Measurements from ENCODE around the gene HADH.
A peak's percentile ranks its signal among the peaks of the same experiment; 100 is the strongest.

HADH gene

DNA sequence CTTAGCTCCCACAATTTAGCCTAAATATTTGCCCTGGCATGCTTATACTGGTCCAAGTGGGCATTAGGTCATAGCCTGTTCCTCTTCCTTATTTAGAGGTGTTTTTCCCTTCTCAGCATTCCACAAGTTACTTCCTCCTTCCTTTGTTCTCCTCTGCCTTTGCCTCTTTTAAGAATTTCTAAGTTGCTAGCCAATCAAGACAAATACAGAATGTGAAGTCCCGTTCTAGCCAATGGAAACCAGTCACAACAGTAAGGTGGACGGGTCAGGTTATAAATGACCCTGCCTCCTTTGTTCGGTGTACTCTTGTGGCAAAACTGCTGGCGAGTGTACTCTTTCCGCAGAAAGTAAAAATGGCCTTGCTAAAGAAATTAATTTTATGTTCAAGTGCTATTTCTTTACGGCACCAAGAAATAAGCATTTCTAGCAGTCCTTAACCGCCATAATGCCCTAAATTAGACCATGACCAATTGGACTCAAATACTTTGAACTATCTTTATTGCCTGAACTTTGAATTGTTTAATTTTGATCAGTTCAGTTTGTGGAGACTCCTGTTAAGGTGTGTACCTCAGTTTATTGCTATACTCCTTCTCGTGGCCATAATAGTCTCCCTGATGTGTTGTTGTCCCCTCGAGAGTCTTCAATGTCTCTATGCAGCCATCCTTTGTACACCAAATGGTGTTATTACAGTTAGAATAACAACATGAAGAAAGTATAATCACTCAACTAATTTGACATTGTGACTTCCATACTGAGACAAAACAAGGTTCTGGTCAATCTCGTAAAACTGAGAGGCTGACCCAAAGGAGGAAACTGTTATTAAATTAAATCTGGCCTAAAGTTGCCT is 1.6 kb upstream of the HADH start:
- no peak overlapping the region for H3K4me3 ChIP-seq (ENCODE audit: low read length)
- TF ChIP-seq, protein P1, sequence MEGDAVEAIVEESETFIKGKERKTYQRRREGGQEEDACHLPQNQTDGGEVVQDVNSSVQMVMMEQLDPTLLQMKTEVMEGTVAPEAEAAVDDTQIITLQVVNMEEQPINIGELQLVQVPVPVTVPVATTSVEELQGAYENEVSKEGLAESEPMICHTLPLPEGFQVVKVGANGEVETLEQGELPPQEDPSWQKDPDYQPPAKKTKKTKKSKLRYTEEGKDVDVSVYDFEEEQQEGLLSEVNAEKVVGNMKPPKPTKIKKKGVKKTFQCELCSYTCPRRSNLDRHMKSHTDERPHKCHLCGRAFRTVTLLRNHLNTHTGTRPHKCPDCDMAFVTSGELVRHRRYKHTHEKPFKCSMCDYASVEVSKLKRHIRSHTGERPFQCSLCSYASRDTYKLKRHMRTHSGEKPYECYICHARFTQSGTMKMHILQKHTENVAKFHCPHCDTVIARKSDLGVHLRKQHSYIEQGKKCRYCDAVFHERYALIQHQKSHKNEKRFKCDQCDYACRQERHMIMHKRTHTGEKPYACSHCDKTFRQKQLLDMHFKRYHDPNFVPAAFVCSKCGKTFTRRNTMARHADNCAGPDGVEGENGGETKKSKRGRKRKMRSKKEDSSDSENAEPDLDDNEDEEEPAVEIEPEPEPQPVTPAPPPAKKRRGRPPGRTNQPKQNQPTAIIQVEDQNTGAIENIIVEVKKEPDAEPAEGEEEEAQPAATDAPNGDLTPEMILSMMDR (conservative IDR thresholded peaks at IDR 0.05; ENCODE audit: low read depth, low read length), result no peak
- DNase-seq (ENCODE audit: low read depth), result no peak

DNA sequence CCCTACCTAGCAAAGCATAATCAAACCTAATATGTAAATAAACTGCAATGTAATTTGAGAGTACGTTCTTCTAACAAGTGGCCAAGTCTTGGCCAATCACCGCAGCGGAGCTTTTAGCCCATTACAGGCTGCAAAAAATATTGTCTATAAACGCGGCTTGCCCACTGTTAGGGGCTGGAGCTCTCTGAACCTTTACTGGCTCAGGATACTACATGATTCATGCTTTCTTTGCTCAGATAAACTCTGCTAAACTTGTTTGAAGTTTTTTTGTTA is 990 bp upstream of the HADH start:
- H3K4me3 ChIP-seq (ENCODE audit: low read length), result no peak overlapping the region
- TF ChIP-seq, protein P1 (conservative IDR thresholded peaks at IDR 0.05; ENCODE audit: low read depth, low read length), result no peak
- DNase-seq (ENCODE audit: low read depth), result no peak

DNA sequence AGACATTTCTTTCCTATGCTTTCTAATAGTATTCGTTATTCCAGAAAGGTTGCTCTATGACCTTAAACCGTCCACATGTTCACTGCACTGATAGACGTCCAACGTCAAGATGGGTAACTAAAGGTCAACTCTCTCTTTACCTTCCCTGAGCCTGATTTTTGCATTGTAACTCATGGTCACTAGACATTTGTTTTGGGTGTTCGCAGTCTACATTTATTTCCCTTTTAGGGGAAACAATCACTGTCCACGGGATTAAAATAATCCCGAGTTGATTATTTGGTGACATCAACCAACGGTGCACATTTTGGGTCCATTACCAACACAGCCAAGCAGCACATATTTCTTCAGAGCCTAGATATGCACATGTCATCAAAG is 540 bp upstream of the HADH start:
- TF ChIP-seq, protein P1 (conservative IDR thresholded peaks at IDR 0.05; ENCODE audit: low read depth, low read length), result no peak
- no peak for DNase-seq (ENCODE audit: low read depth)
- peak overlapping the region; percentile 76 for H3K4me3 ChIP-seq (ENCODE audit: low read length)

DNA sequence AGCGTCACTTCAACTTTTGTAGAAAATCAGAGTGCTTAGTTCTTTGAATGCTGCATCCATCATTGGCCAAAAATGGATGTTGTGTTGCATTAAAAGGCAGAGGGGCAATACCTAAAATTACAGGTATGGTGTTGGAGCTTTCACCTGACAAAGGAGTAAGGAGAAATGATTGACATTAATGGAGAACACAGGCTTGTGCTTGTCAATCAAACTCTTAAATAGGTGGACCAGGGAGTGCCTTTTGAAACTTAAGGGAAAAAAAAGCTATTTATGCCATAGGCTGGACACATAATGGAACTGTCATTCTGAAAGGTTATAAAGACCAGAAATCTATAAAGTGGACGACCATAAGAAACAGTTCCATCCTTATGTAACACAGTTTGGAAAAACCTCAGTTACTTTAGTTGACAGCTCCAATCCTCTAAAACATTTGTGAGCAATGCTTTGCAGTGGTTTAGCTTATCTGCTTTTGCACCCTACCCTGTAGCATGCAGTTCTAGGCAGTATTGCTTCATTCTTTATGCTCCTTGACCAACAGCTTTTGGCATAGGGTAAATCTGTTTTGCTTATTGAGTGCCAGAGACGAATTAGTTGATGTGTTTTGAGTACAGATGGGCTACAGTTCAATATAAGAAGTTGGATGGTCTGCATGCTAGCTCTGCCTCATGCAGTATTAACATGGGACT is 2.4 kb downstream of the HADH start:
- TF ChIP-seq, protein P1 (conservative IDR thresholded peaks at IDR 0.05; ENCODE audit: low read depth, low read length), result no peak
- no peak overlapping the region for H3K4me3 ChIP-seq (ENCODE audit: low read length)
- DNase-seq (ENCODE audit: low read depth), result no peak

DNA sequence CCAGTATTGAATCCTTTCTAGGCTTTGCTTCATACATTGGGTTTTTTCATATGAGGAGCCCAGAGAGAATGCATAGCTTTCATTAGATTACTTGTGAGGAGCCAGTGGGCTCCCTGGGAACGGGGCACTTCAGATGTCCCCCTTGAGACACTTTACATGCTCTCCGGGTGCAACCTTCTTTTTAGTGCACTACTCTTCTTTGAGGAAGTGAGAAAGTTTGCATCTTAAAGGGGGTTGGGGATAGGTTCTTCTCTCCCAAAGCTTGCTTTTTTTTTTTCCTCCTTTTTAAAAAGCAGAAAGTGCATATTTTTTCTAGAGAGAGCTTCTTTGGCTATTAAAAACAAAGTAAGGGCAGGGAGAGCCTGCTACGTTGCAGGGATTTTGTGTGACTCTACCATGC is 4.3 kb downstream of the HADH start:
- no peak overlapping the region for H3K4me3 ChIP-seq (ENCODE audit: low read length)
- no peak for DNase-seq (ENCODE audit: low read depth)
- TF ChIP-seq, protein P1 (conservative IDR thresholded peaks at IDR 0.05; ENCODE audit: low read depth, low read length), result no peak

DNA sequence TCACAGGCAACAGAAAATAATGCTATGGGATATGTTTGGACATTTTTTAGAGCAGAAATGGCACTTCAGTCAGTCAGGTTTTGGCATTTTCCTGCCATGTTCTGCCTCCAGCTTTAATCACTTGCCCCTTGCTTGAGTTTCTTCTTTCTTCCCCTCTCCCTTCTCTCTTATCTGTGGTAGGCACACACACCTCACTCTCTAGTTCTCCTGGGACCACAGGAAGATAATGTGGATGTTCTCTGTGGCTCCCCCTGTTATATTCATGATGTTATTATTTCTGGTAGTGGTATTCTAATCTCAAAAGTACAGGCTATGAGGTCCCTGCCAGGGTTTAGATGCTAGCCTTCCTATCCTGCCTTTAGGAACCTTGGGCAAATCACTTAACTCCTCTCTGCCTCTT is 5.2 kb downstream of the HADH start:
- no peak overlapping the region for H3K4me3 ChIP-seq (ENCODE audit: low read length)
- TF ChIP-seq, protein P1 (conservative IDR thresholded peaks at IDR 0.05; ENCODE audit: low read depth, low read length), result no peak
- DNase-seq (ENCODE audit: low read depth), result no peak

Measured in retinal pigment epithelial cell (primary cell).